ACC112 (cell line): Measurements from ENCODE around the gene LRP1.

ENCODE experiments used
- H2AFZ ChIP-seq: fragments of 200-600 bp; sonication (generic); one replicate; pipeline ENCODE4 v1.6.0; 2017; ENCODE audit warnings: antibody characterized with exemption, low read length; ENCODE audit not compliant: unreplicated experiment
- H3K27ac ChIP-seq: fragments of 200-600 bp; sonication (generic); 2 replicates; pipeline ENCODE4 v1.5.1; 2014; ENCODE audit warnings: low read depth, mild to moderate bottlenecking, antibody characterized with exemption, low read length, moderate library complexity
- H3K27me3 ChIP-seq: fragments of 200-600 bp; sonication (generic); 2 replicates; pipeline ENCODE4 v1.6.1; 2014; ENCODE audit warnings: mild to moderate bottlenecking, antibody characterized with exemption, low read length, moderate library complexity, mixed read lengths; ENCODE audit not compliant: insufficient read depth
- H3K36me3 ChIP-seq: fragments of 200-600 bp; sonication (generic); 2 replicates; pipeline ENCODE4 v1.6.1; 2016; ENCODE audit warnings: mild to moderate bottlenecking, antibody characterized with exemption, low read length, moderate library complexity, mixed read lengths; ENCODE audit not compliant: insufficient read depth
- H3K4me1 ChIP-seq: fragments of 200-600 bp; sonication (generic); one replicate; pipeline ENCODE4 v1.6.1; 2016; ENCODE audit warnings: low read length, mixed read lengths; ENCODE audit not compliant: insufficient read depth, unreplicated experiment, control insufficient read depth
- H3K4me3 ChIP-seq: fragments of 200-600 bp; sonication (generic); 2 replicates; pipeline ENCODE4 v1.5.1; 2014; ENCODE audit warnings: mild to moderate bottlenecking, low read depth, low read length
- H3K79me2 ChIP-seq: fragments of 200-600 bp; sonication (generic); one replicate; pipeline ENCODE4 v1.6.0; 2016; ENCODE audit warnings: low read length; ENCODE audit not compliant: control insufficient read depth, unreplicated experiment, insufficient read depth

Gene LRP1

GRCh38 chr12:57196439-57196838 lies 68.2 kb downstream of the LRP1 start:
- Histone ChIP-seq H2AFZ (no peak overlapping the region), H3K36me3 (peaks cover 45% of the 10 kb centered on the region; the same call in 1 of the 2 replicates), H3K4me3 (no peak overlapping the region), H3K4me1 (no peaks in the 10 kb centered on the region), H3K27me3 (no peaks in the 10 kb centered on the region), H3K27ac (no peak overlapping the region), H3K79me2 (peaks cover 4% of the 10 kb centered on the region)

DNA sequence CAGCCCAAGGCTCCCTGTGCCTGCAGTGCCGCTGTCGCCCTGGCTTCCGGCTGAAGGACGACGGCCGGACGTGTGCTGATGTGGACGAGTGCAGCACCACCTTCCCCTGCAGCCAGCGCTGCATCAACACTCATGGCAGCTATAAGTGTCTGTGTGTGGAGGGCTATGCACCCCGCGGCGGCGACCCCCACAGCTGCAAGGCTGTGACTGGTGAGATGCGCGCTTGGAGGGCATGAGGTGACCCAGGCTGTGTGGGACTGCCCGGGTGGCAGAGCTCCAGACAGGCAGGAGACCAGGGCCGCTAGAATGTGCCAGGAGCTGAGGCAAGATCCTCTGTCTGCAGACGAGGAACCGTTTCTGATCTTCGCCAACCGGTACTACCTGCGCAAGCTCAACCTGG lies 68.7 kb downstream of the LRP1 start:
- no peaks in the 10 kb centered on the region for H3K4me1 ChIP-seq
- no peak overlapping the region for H3K4me3 ChIP-seq
- no peak overlapping the region for H2AFZ ChIP-seq
- peaks cover 4% of the 10 kb centered on the region for H3K79me2 ChIP-seq
- H3K27me3 ChIP-seq: no peaks in the 10 kb centered on the region
- no peak overlapping the region for H3K27ac ChIP-seq
- H3K36me3 ChIP-seq: peaks cover 43% of the 10 kb centered on the region; the same call in 1 of the 2 replicates

- H3K4me3 ChIP-seq: no peak overlapping the region
- H2AFZ ChIP-seq: no peak overlapping the region
- no peaks in the 10 kb centered on the region for H3K27me3 ChIP-seq
- peaks cover 50% of the 10 kb centered on the region; the same call in 1 of the 2 replicates for H3K36me3 ChIP-seq
- H3K4me1 ChIP-seq: no peaks in the 10 kb centered on the region
- no peak overlapping the region for H3K27ac ChIP-seq
- peaks cover 4% of the 10 kb centered on the region for H3K79me2 ChIP-seq
These were observed 70.0 kb downstream of the LRP1 start for GRCh38 chr12:57198329-57198728.

DNA sequence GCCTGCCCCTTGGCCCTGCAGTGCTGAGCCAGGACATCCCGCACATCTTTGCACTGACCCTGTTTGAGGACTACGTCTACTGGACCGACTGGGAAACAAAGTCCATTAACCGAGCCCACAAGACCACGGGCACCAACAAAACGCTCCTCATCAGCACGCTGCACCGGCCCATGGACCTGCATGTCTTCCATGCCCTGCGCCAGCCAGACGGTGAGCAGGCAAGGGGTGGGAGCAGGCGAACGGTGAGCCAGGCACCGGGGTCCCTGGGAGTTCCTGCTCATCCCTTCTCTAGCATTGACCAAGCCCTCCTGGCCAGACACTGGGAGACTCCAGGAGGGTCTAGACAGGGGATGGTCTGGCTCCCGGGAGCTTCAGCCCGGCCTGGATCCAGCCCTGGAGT lies 70.9 kb downstream of the LRP1 start:
- H3K36me3 ChIP-seq: peaks cover 54% of the 10 kb centered on the region; the same call in 1 of the 2 replicates
- H3K4me3 ChIP-seq: no peak overlapping the region
- H3K79me2 ChIP-seq: peaks cover 4% of the 10 kb centered on the region
- H2AFZ ChIP-seq: no peak overlapping the region
- no peak overlapping the region for H3K27ac ChIP-seq
- H3K4me1 ChIP-seq: no peaks in the 10 kb centered on the region
- no peaks in the 10 kb centered on the region for H3K27me3 ChIP-seq

- Histone ChIP-seq H3K36me3 (peaks cover 50% of the 10 kb centered on the region; the same call in 1 of the 2 replicates), H2AFZ (no peak overlapping the region)
These were observed 72.2 kb downstream of the LRP1 start for GRCh38 chr12:57200497-57200896.

GRCh38 chr12:57201219-57201618 lies 72.9 kb downstream of the LRP1 start:
- H2AFZ ChIP-seq: no peak overlapping the region
- H3K79me2 ChIP-seq: peaks cover 4% of the 10 kb centered on the region
- H3K4me1 ChIP-seq: no peaks in the 10 kb centered on the region
- no peak overlapping the region for H3K4me3 ChIP-seq
- H3K36me3 ChIP-seq: peaks cover 46% of the 10 kb centered on the region; the same call in 1 of the 2 replicates
- no peaks in the 10 kb centered on the region for H3K27me3 ChIP-seq
- H3K27ac ChIP-seq: no peak overlapping the region

More at GRCh38 chr12:57200497-57200896, 72.2 kb downstream of the LRP1 start:
- H3K4me1 ChIP-seq: no peaks in the 10 kb centered on the region
- H3K4me3 ChIP-seq: no peak overlapping the region
- H3K79me2 ChIP-seq: peaks cover 4% of the 10 kb centered on the region
- H3K27ac ChIP-seq: no peak overlapping the region
- no peaks in the 10 kb centered on the region for H3K27me3 ChIP-seq

- H3K36me3 ChIP-seq: peaks cover 43% of the 10 kb centered on the region; the same call in 1 of the 2 replicates
- H3K27me3 ChIP-seq: no peaks in the 10 kb centered on the region
- no peak overlapping the region for H3K4me3 ChIP-seq
- peaks cover under 1% of the 10 kb centered on the region for H3K79me2 ChIP-seq
- H3K27ac ChIP-seq: no peak overlapping the region
- no peaks in the 10 kb centered on the region for H3K4me1 ChIP-seq
- no peak overlapping the region for H2AFZ ChIP-seq
These were observed 73.3 kb downstream of the LRP1 start for GRCh38 chr12:57201631-57202030.

DNA sequence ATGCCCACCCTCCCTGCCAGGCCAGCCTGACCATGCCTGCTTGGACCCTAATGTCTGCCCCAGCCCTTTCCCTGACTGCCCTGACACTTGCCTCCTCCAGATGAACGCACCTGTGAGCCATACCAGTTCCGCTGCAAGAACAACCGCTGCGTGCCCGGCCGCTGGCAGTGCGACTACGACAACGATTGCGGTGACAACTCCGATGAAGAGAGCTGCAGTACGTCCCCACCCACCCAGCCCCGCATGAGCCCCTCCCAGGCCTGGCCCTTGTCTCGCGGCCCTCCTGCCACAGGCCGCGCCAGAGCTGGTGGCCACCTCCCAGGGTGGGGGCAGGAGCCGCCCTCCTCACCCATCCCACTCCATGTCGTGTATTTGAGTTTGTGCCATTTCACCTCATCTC lies 74.0 kb downstream of the LRP1 start:
- peaks cover 39% of the 10 kb centered on the region; the same call in 1 of the 2 replicates for H3K36me3 ChIP-seq
- H3K27me3 ChIP-seq: no peaks in the 10 kb centered on the region
- H3K4me1 ChIP-seq: no peaks in the 10 kb centered on the region
- no peak overlapping the region for H3K4me3 ChIP-seq
- H2AFZ ChIP-seq: no peak overlapping the region
- no peaks in the 10 kb centered on the region for H3K79me2 ChIP-seq
- H3K27ac ChIP-seq: no peak overlapping the region

DNA sequence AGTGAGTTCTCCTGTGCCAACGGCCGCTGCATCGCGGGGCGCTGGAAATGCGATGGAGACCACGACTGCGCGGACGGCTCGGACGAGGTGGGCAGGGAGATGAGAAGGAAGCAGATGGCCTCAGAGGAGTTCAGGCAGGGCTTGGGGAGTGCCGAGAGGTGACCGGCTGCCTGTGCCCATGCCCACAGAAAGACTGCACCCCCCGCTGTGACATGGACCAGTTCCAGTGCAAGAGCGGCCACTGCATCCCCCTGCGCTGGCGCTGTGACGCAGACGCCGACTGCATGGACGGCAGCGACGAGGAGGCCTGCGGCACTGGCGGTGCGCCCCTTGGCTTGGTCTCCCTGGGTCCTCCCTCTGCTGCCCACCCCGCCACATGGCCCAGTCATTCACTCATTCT lies 74.9 kb downstream of the LRP1 start:
- H3K27ac ChIP-seq: no peak overlapping the region
- peaks cover 32% of the 10 kb centered on the region; the same call in 1 of the 2 replicates for H3K36me3 ChIP-seq
- no peaks in the 10 kb centered on the region for H3K4me1 ChIP-seq
- H3K79me2 ChIP-seq: no peaks in the 10 kb centered on the region
- H3K27me3 ChIP-seq: no peaks in the 10 kb centered on the region
- H3K4me3 ChIP-seq: no peak overlapping the region
- no peak overlapping the region for H2AFZ ChIP-seq

- Histone ChIP-seq H3K4me1 (no peaks in the 10 kb centered on the region), H3K36me3 (peaks cover 31% of the 10 kb centered on the region; the same call in 1 of the 2 replicates), H3K27ac (no peak overlapping the region), H3K4me3 (no peak overlapping the region), H3K27me3 (no peaks in the 10 kb centered on the region), H3K79me2 (no peaks in the 10 kb centered on the region), H2AFZ (no peak overlapping the region)
These were observed 75.5 kb downstream of the LRP1 start for GRCh38 chr12:57203791-57204190.

DNA sequence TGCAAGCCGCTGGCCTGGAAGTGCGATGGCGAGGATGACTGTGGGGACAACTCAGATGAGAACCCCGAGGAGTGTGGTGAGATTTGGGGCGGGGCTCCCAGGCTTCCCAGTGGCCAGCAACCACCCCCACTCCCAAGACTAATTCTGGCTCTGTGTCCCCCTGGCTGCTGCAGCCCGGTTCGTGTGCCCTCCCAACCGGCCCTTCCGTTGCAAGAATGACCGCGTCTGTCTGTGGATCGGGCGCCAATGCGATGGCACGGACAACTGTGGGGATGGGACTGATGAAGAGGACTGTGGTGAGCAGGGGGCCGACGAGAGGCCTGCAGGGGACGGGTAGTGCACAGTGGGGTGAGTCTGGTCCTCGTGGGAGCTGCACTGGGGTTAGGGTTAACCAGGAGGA lies 76.2 kb downstream of the LRP1 start:
- Histone ChIP-seq H3K79me2 (no peaks in the 10 kb centered on the region), H3K36me3 (peaks cover 25% of the 10 kb centered on the region; the same call in 1 of the 2 replicates), H3K4me1 (no peaks in the 10 kb centered on the region), H2AFZ (no peak overlapping the region), H3K27ac (no peak overlapping the region), H3K4me3 (no peak overlapping the region), H3K27me3 (no peaks in the 10 kb centered on the region)
